H1 (cell line): ENCODE results near the gene UBR3. TPM values are rescaled to one million over a fixed set of nuclear protein-coding genes. Genes with fewer than 3 reads are reported as not detected.

Experiments used
- polyA plus RNA-seq, 7 experiments: library from polyadenylated mRNA; depleted of rRNA in 3 of 7; stranded (reverse) in 5 of 7; unstranded in 2 of 7; fragments of >200 nt in 5 of 7; fragments of 200-250 nt in 2 of 7; gene quantifications; 1 replicate in 5 of 7; 2 replicates in 1 of 7; 4 replicates in 1 of 7; pipeline versions ENCODE4 v1.2.1 to v1.2.3, GENCODE V29; 2011 to 2013; ENCODE audit warnings: missing spikeins in 2 of 7, mixed read lengths in 2 of 7
- total RNA-seq: library from RNA; stranded (reverse); fragmentation: NEBNext Ultra II Directional; extraction: Animal tissue kit (Norgen Biotek cat#: 25700); gene quantifications from 2 replicates; pipeline ENCODE4 v1.2.1, GENCODE V29; 2021
- TF ChIP-seq, protein P1 (sequence below): fragments of 300-600 bp; sonication (generic); IDR thresholded peaks from 2 replicates; pipeline ENCODE4 v1.7.1; 2012; ENCODE audit warnings: low read length, moderate library complexity, mild to moderate bottlenecking, inconsistent platforms; ENCODE audit not compliant: insufficient replicate concordance

The UBR3 gene
- total and polyA plus RNA-seq, 2 of the 8 experiments (the other 6 are each of a cell fraction or from before 2014, with no cell fraction given), result 3.7 to 17.7 TPM

DNA sequence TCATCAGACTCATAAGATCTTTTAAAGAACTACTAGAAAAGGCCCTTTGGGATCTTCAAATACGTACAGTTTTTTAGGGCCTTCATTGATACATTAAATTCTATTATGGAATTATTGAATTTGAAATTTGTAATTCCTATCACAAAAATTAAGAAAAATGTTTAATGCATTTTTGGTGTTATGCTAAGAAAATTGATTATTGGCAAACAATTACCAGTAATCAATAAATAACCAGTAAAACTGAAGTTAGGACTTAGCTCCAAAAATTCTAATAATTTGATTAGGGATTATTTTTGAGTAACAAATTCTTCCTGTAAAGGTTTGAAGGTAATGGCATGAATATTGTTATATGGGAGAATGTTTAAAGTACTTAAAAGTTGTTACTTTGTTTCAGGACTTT lies 119.3 kb downstream of the UBR3 start (continued):
- TF ChIP-seq, protein P1, sequence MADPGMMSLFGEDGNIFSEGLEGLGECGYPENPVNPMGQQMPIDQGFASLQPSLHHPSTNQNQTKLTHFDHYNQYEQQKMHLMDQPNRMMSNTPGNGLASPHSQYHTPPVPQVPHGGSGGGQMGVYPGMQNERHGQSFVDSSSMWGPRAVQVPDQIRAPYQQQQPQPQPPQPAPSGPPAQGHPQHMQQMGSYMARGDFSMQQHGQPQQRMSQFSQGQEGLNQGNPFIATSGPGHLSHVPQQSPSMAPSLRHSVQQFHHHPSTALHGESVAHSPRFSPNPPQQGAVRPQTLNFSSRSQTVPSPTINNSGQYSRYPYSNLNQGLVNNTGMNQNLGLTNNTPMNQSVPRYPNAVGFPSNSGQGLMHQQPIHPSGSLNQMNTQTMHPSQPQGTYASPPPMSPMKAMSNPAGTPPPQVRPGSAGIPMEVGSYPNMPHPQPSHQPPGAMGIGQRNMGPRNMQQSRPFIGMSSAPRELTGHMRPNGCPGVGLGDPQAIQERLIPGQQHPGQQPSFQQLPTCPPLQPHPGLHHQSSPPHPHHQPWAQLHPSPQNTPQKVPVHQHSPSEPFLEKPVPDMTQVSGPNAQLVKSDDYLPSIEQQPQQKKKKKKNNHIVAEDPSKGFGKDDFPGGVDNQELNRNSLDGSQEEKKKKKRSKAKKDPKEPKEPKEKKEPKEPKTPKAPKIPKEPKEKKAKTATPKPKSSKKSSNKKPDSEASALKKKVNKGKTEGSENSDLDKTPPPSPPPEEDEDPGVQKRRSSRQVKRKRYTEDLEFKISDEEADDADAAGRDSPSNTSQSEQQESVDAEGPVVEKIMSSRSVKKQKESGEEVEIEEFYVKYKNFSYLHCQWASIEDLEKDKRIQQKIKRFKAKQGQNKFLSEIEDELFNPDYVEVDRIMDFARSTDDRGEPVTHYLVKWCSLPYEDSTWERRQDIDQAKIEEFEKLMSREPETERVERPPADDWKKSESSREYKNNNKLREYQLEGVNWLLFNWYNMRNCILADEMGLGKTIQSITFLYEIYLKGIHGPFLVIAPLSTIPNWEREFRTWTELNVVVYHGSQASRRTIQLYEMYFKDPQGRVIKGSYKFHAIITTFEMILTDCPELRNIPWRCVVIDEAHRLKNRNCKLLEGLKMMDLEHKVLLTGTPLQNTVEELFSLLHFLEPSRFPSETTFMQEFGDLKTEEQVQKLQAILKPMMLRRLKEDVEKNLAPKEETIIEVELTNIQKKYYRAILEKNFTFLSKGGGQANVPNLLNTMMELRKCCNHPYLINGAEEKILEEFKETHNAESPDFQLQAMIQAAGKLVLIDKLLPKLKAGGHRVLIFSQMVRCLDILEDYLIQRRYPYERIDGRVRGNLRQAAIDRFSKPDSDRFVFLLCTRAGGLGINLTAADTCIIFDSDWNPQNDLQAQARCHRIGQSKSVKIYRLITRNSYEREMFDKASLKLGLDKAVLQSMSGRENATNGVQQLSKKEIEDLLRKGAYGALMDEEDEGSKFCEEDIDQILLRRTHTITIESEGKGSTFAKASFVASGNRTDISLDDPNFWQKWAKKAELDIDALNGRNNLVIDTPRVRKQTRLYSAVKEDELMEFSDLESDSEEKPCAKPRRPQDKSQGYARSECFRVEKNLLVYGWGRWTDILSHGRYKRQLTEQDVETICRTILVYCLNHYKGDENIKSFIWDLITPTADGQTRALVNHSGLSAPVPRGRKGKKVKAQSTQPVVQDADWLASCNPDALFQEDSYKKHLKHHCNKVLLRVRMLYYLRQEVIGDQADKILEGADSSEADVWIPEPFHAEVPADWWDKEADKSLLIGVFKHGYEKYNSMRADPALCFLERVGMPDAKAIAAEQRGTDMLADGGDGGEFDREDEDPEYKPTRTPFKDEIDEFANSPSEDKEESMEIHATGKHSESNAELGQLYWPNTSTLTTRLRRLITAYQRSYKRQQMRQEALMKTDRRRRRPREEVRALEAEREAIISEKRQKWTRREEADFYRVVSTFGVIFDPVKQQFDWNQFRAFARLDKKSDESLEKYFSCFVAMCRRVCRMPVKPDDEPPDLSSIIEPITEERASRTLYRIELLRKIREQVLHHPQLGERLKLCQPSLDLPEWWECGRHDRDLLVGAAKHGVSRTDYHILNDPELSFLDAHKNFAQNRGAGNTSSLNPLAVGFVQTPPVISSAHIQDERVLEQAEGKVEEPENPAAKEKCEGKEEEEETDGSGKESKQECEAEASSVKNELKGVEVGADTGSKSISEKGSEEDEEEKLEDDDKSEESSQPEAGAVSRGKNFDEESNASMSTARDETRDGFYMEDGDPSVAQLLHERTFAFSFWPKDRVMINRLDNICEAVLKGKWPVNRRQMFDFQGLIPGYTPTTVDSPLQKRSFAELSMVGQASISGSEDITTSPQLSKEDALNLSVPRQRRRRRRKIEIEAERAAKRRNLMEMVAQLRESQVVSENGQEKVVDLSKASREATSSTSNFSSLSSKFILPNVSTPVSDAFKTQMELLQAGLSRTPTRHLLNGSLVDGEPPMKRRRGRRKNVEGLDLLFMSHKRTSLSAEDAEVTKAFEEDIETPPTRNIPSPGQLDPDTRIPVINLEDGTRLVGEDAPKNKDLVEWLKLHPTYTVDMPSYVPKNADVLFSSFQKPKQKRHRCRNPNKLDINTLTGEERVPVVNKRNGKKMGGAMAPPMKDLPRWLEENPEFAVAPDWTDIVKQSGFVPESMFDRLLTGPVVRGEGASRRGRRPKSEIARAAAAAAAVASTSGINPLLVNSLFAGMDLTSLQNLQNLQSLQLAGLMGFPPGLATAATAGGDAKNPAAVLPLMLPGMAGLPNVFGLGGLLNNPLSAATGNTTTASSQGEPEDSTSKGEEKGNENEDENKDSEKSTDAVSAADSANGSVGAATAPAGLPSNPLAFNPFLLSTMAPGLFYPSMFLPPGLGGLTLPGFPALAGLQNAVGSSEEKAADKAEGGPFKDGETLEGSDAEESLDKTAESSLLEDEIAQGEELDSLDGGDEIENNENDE, result no peak
